Measurements from ENCODE around the gene PCNX1. TPM values are rescaled to one million over a fixed set of nuclear protein-coding genes. Genes with fewer than 3 reads are reported as not detected.

Gene PCNX1
- total and polyA plus RNA-seq, 9 of the 15 experiments (the other 6 are each of a cell fraction or from before 2014, with no cell fraction given): 0.30 to 4.5 (median 2.3) TPM

GRCh38 chr14:71071042-71071441 is 163.8 kb downstream of the PCNX1 start (continued):
- TF ChIP-seq ZNF277 (CRISPR knock-in tag; IDR thresholded peaks at IDR 0.05; ENCODE audit: borderline replicate concordance): no peak
- no peak for TF ChIP-seq STAT5B (CRISPR knock-in tag; IDR thresholded peaks at IDR 0.05)
- no peak for TF ChIP-seq ARID4B (CRISPR knock-in tag; IDR thresholded peaks at IDR 0.05)
- no peak for TF ChIP-seq RERE (CRISPR knock-in tag; IDR thresholded peaks at IDR 0.05; ENCODE audit: borderline replicate concordance)
